Measurements from ENCODE around the gene BARX1.
A peak's percentile ranks its signal among the peaks of the same experiment; 100 is the strongest.
"Not testable (repeated sequence)": the region's sequence is repeated elsewhere in the genome, so short reads cannot be mapped to it uniquely, and the experiment has no call there.

Gene BARX1

GRCh38 chr9:93950619-93951601 lies 4.2 kb downstream of the BARX1 start:
- no peak for DNase-seq

DNA sequence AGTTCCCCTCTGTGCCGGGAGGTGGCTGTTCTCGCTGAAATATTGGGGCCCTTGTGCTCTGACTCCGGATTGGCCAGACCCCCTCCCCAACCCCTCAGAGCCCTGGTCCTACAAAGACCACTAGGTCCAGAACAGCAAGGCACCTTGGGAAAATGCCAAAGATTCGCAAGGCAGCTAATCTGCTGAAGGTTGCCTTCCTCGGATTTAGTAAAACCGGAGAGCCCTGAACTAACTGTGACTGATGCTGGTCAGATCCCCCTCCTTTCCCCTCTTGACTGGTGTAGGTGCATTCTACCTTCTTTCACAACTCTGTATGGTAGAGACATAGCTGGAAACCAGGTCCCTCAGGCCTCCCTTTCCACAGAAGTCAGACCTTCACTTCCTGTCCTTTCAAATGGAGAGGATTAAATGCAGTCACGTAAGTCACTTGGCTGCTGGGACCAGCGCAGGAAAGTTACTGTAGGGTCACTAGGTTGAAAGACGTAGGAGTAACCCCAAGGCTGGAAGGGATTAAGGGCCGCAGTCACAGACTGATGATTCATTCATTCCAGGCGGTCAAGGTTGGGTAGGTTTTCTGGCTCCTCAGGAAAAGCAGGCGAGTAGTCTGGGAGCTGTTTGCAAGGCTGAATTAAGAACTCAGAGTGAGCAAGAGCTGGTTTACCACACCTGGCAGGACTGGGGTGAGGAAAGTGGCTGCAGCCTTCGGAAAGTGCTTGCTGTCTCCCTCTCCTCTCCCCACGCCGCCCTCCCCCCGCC lies 5.3 kb downstream of the BARX1 start:
- no peak for DNase-seq

DNA sequence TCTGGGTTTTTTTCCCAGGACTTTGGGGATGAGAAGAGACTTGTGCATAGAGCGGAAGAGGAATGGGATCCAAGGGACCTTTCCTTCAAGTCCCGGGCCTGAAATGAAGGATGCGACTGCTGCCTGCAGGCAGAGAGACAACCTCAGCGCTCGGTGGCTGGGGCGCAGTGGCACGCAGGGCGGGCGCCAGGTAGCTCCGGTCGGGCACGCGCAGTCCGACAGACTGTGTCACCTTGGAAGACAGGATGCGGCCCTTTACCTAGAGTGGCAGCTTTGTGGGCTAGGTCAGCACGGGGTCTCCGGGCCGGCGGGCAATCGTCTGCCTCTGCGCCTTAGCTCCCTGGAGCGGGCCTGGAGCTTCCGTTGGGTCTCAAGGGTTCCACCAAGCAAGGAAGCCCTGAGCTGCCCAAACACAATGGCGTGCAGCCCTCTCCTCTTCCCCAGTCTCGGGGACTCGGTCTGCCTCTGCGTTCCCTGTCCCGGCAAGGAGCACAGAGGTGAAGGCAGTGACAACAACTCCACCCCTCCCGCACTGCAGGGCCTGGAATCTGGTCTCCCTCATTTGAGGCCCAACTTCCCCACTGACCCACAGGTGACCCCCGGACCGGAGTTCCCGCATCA lies 6.0 kb downstream of the BARX1 start:
- no peak for DNase-seq

DNA sequence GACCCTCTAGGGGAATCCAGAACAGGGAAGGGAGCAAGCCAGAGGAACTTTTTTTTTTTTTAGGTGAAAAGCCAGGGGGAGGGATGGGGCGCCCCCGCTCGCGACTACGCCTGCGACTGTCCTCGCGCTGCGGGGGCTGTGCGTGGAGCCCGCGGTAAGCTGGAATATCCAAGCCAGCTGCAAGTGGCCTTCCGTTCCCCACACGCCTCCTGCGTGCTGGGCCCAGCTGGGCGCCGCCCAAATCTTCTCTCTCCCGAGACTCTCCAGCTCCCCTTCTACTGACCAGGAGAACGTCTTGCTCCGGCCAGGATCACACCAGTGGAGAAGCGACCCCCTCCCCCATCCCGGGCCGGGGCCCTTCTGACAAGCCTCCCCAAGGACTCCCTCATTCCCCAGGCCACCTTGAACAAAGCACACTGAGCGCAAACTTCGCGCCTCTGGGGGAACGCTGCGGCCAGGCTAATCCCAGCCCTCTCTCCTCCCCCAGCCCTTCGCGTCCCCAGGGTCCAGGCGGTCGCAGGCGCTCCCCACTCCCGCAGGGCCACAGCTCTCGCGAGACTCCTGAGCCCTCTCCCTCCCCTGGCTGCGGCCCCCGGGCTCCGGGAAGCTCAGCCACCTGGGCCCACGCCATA lies 6.6 kb downstream of the BARX1 start:
- no peak for DNase-seq

DNA sequence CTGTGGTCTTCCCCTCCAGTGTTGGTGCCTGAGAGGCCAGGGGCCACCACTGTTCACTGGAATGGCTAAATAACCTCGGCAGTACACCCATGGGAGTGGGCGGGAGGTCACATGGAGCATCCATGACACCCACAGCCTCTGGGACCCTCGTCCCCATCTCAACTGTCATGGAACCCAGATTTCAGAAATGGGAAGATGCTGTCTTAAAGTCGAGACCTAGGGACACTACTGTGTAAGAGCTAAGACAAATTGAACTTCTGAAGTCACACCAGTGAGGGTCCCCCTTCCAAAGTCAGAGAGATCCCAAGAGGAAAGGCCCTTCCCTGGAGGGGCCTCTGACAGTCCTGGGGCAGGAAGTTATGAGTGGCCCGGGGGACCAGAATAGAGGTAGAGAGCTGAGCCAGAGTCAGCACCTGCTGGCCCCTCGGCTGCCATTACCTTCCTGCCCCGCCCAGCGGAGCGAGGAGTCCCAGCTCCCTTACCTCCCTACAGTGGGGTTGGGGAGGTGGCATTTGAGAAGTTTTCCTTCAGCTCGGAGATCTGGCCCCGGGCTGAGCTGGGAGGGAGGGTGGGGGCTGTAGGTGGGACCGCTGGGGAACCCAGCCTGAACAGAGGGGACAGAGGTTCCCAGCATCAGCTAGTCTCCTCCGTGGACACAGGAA lies 7.6 kb downstream of the BARX1 start:
- DNase-seq = no peak

DNA sequence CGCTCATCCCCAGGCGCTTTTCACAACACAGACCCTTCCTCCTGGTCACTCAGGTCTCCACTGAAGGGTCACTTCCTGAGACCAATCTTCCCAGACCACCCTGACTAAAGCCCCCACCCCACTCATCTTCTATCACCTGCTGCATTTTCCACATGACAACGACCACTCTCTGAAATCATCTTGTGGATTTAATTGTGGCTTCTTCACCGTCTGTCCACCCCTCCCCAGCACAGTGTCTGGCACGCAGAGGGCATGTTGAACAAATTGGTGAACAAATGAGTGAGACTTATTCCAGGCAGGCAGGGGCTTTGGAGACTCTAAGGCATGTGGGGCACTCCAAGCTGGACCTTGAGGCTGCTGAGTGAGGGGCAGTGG lies 8.8 kb downstream of the BARX1 start:
- no peak for DNase-seq

DNA sequence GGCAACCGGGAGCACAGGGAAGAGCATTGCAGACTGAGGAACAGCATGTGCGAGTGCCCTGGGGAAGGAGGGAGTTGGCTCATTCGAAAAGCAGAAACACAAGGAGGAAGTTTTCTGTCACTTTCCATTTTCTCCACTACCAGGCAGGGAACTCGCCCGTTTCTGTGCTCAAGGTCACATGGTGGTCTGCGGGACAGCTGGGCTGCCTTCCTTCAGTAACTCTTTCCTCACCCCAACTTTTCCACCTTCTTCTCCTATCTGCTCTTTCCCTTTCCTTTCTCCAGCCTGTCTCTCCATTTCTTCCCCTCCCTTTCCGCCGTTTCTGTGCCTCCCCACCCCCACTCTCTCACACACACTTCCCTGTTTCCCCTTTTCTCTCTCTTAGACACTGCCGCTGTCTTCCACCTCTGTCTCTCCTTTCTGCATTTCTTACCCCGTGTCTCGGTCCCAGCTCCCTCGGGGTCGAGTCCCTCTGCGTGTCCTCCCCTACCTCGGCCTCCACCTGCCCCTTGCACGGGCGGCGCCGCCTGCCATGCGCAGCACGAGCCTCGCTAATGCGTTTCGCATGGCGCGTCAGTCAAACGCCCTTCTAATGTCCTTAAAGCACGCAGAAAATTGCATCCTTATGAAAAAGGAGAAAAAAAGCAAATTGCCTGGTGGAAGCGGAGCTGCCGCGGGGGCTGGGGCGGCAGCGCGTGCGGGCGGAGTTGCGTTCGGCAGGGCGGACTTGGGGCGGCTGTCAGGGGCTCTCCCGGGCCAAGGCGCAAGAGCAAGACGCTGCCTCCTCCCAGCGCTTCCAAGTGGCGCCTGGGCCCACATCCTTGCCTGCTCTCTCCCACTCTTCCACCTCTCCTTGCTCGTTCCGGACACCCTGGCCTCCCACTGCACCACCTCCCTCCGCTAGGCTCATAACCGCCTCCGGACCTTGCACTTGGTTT lies 9.5 kb downstream of the BARX1 start:
- peak in 1 of 2 experiments; percentile 49 for DNase-seq

DNA sequence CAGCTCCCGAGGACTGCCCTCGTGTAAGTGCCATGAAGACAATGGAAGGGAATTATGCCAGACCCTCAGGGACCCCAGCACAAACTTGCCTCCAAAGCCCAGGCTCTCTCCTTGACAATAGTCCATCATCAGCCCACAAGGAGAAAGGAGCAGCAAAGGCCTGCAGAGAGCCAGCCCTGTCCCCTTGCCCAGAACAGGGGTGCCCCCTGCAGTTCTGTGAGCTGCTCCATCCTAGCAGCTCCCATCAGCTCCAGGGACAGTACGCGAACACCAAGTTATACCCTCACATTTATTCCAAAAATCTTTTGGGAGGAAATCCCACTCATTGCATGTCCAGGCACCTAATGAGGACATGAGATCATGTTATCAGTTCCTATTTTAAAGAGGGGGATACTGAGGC lies 11.1 kb downstream of the BARX1 start:
- DNase-seq = no peak

GRCh38 chr9:93942161-93942560 lies 13.0 kb downstream of the BARX1 start:
- DNase-seq = no peak

GRCh38 chr9:93941493-93941892 lies 13.7 kb downstream of the BARX1 start:
- no peak for DNase-seq

DNA sequence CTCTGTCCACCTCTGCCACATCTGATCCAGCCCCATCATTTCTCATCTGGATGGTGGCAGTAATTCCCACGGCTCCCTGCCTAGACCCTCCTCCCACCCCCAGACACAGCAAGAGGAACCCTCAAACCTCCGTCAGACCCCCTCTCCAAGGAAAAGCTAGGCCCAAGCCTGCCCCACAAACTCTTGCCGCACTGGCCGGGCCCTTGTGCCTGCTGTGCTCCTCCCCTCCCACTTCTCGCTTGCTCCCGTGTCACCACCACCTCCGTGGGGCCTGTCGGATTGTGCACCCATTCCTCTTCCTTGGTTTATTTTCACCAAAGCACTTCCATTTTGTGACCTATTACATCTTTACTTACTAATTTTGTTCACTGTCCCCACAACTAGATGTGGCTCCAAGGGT lies 14.2 kb downstream of the BARX1 start:
- DNase-seq = no peak

GRCh38 chr9:93939589-93939988 lies 15.6 kb downstream of the BARX1 start:
- DNase-seq = not testable (repeated sequence)

- no peak for DNase-seq
These were observed 18.0 kb downstream of the BARX1 start for GRCh38 chr9:93937193-93937592.

DNA sequence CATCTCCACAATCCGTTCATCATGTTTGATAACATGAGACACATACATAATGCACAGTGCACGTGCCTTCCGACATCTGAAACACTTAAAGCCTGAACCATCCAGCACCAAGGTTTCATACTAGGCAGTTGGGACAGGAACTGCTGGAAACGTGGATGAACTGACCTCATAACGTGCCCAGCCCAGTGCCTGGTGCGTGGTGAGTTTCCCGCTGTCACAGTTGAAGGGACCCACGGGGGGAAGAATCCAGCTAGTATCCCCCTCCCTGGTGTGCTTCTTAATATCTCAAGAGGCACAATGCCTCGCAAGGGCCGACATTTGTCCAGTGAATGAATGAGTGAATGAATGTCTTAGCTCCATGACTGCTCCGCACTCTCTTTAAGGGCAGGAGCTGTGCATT lies 23.2 kb downstream of the BARX1 start:
- DNase-seq = no peak

- DNase-seq = no peak
These were observed 25.1 kb downstream of the BARX1 start for GRCh38 chr9:93930070-93930469.

GRCh38 chr9:93929231-93929630 lies 25.9 kb downstream of the BARX1 start:
- DNase-seq = no peak

DNA sequence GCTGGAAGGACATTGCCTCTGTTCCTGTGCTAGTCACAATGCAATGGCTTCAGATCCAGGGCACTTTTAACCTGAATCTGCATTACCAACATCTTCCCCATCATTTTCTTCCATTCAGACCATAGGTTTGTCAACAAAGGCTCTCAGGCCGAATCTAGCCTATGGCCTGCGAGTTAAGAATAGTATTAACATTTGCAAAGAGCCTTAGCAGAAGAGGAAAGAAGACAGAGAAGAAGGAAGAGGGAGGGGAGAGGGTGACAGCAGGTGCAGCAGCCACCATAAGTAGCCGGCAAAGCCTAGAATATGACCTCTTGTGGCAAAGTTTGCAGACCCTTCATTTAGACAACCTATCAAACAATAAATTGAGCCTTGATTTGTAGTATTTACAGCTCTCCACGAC lies 32.6 kb downstream of the BARX1 start:
- no peak for DNase-seq

DNA sequence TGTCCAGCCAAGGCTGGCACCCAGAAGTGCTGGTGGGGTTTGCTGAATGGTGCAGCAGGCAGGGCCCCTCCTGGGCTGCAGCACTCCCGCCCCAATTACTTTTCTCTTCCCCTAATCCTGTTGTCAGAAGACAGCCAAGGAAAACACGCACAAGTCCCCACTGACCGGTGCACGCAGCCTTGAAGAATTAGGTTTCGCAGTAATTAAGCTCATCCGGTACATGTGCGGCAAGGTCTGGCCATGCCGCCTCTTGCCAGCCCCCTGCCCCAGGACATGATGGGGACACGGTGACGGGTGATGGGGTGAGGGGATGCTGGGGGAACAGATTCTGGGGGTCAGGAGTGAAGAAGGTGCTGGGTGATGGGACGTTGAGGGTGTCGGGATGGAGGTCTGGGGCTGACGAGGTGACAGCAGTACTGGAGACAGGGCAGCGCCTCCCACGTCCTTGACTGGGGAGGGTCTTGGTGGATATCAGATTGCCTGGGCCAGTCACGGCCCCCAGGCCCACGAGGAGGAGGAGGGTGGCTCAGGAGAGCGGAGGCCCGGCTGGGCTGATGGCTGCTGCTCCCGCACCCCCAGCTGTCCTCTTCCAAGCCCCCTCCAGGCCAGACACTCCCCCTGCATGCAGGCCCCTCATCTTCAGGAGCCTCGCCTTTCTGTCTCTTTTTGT lies 34.9 kb downstream of the BARX1 start:
- no peak for DNase-seq

DNA sequence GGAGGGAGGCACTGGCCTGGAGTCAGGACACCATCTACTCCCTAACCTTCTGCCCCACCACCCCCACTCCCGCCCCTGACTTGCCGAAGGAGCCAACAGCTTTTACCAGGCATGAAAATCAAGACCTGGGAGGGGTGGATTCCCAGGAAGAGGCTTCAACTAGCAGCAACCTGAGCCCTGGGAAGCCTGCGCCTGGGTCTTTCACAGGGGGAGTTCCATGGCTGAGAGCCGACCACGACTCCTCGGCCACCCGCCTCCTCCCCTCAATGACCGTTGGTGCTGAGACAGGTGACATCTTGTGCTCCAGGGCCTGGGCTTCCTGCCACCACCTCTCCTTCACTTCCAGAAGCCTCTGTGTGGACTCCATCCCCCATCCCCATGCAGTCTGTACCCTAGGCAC lies 37.1 kb downstream of the BARX1 start:
- DNase-seq = no peak

GRCh38 chr9:93917121-93917853 lies 37.9 kb downstream of the BARX1 start:
- no peak for DNase-seq
